Gastroesophageal sphincter (tissue), 3 donors: ENCODE data around the gene DAAM1.

Experiments used
- POLR2A ChIP-seq, 2 donors: fragments of 450-650 bp; IDR thresholded peaks; one replicate each; pipeline ENCODE4 v1.6.1; 2017; ENCODE audit warnings: antibody characterized with exemption in 2 of 2, mild to moderate bottlenecking in 2 of 2, moderate library complexity in 1 of 2
- TF ChIP-seq, protein P1 (sequence below), 4 experiments: fragments of 200-600 bp in 2 of 4; fragments of 450-650 bp in 2 of 4; sonication (generic) in 1 of 4; IDR thresholded peaks; one replicate each; pipeline ENCODE4 v1.5.1; 2017 to 2019; ENCODE audit warnings: antibody characterized with exemption in 4 of 4, mild to moderate bottlenecking in 2 of 4, moderate library complexity in 2 of 4

GRCh38 chr14:59217011-59217410, 28.5 kb downstream of the DAAM1 start:
- TF ChIP-seq, protein P1, sequence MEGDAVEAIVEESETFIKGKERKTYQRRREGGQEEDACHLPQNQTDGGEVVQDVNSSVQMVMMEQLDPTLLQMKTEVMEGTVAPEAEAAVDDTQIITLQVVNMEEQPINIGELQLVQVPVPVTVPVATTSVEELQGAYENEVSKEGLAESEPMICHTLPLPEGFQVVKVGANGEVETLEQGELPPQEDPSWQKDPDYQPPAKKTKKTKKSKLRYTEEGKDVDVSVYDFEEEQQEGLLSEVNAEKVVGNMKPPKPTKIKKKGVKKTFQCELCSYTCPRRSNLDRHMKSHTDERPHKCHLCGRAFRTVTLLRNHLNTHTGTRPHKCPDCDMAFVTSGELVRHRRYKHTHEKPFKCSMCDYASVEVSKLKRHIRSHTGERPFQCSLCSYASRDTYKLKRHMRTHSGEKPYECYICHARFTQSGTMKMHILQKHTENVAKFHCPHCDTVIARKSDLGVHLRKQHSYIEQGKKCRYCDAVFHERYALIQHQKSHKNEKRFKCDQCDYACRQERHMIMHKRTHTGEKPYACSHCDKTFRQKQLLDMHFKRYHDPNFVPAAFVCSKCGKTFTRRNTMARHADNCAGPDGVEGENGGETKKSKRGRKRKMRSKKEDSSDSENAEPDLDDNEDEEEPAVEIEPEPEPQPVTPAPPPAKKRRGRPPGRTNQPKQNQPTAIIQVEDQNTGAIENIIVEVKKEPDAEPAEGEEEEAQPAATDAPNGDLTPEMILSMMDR (IDR thresholded peaks at IDR 0.05) = no peak
- TF ChIP-seq POLR2A (IDR thresholded peaks at IDR 0.05) = no peak
